SU-DHL-6 (cell line): ENCODE data around the gene ANP32A.

Experiments
- CTCF ChIP-seq: fragments of 200-600 bp; sonication (generic); IDR thresholded peaks from one replicate; pipeline ENCODE4 v1.5.1; 2017; ENCODE audit warnings: antibody characterized with exemption, mild to moderate bottlenecking, low read length, moderate library complexity; ENCODE audit not compliant: insufficient read depth, poor library complexity, severe bottlenecking
- EZH2phosphoT487 ChIP-seq: fragments of 200-600 bp; sonication (generic), shearing (Covaris generic); conservative IDR thresholded peaks from 2 replicates; pipeline ENCODE4 v1.6.1; 2018; ENCODE audit warnings: mild to moderate bottlenecking, antibody characterized with exemption, low read length, moderate library complexity, mixed read lengths

GRCh38 chr15:68798346-68799094 is 22.2 kb downstream of the ANP32A start:
- TF ChIP-seq CTCF (no peak), EZH2phosphoT487 (no peak)
